ENCODE measurements around the gene ITGAE. TPM values are rescaled to one million over a fixed set of nuclear protein-coding genes. Genes with fewer than 3 reads are reported as not detected.

The ITGAE gene
- total RNA-seq, 1 donor from 2014 or later: 28.3 TPM

DNA sequence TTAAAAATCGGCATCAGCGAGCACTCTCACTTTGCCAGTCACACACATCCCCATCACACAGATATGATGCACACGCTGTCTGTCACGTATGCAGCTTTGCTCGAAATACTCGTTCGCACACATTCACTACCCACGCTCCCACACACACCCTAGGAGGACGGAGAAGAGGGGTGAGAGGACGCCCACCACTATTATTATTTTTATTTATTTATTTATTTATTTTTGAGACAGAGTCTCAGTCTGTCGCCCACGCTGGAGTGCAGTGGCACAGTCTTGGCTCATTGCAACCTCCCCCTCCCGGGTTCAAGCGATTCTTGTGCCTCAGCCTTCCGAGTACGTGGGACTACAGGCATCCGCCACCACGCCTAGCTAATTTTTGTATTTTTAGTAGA, 46.9 kb downstream of the ITGAE start:
- TF ChIP-seq, protein P1, sequence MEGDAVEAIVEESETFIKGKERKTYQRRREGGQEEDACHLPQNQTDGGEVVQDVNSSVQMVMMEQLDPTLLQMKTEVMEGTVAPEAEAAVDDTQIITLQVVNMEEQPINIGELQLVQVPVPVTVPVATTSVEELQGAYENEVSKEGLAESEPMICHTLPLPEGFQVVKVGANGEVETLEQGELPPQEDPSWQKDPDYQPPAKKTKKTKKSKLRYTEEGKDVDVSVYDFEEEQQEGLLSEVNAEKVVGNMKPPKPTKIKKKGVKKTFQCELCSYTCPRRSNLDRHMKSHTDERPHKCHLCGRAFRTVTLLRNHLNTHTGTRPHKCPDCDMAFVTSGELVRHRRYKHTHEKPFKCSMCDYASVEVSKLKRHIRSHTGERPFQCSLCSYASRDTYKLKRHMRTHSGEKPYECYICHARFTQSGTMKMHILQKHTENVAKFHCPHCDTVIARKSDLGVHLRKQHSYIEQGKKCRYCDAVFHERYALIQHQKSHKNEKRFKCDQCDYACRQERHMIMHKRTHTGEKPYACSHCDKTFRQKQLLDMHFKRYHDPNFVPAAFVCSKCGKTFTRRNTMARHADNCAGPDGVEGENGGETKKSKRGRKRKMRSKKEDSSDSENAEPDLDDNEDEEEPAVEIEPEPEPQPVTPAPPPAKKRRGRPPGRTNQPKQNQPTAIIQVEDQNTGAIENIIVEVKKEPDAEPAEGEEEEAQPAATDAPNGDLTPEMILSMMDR (IDR thresholded peaks at IDR 0.05): no peak
- no peak overlapping the region for H3K4me3 Mint-ChIP-seq (ENCODE audit: unreplicated experiment)
- H3K4me1 Mint-ChIP-seq (ENCODE audit: low read depth): peaks cover 4% of the 10 kb centered on the region
- peaks cover 1% of the 10 kb centered on the region for H3K36me3 Mint-ChIP-seq (ENCODE audit: low read depth)
- DNase-seq (ENCODE audit: low spot score): no peak
- no peaks in the 10 kb centered on the region for H3K9me3 Mint-ChIP-seq (ENCODE audit: low read depth)
- H3K27ac Mint-ChIP-seq (ENCODE audit: unreplicated experiment): no peak overlapping the region
- peaks cover 10% of the 10 kb centered on the region for H3K27me3 Mint-ChIP-seq (ENCODE audit: low read depth)

DNA sequence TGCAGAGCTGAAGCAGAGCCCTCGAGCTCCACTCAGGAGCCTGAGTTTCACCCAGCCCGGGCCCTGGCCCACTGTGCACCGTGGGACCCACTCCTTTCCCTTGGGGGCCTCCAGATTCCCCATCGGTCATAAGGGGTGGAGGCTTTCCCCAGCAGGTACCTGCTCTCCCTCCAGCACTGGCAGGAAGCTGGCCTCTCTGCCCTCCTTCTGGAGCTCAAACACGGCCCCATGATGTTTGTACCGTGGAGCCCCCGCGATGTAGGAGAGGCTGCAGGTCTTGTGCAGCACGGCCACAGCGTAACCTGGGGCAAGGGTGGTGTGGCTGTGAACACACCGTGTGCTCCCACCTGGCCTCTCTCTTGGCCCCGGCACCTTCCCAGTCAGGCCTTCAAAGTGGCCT, 47.4 kb downstream of the ITGAE start:
- DNase-seq (ENCODE audit: low spot score): no peak
- Mint-ChIP-seq H3K27ac (ENCODE audit: unreplicated experiment) (no peak overlapping the region), H3K4me3 (ENCODE audit: unreplicated experiment) (no peak overlapping the region), H3K9me3 (ENCODE audit: low read depth) (no peaks in the 10 kb centered on the region), H3K4me1 (ENCODE audit: low read depth) (peaks cover 4% of the 10 kb centered on the region), H3K36me3 (ENCODE audit: low read depth) (peaks cover 1% of the 10 kb centered on the region), H3K27me3 (ENCODE audit: low read depth) (peaks cover 10% of the 10 kb centered on the region)
- TF ChIP-seq, protein P1 (IDR thresholded peaks at IDR 0.05): no peak

DNA sequence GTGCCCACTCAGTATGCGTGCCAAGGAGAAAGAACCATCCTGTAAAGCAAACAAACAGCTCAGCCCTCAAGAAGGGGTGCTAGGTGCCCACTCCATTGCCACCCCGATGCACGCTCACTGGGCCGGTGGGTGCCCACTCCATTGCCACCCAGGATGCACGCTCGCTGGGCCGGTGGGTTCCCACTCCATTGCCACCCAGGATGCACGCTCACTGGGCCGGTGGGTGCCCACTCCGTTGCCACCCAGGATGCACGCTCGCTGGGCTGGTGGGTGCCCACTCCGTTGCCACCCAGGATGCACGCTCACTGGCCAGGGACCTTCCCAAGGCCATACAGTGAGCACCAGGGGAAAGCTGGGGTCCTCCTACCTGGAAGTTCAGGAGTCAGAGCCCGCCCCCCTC, 49.2 kb downstream of the ITGAE start:
- TF ChIP-seq, protein P1 (IDR thresholded peaks at IDR 0.05): no peak
- Mint-ChIP-seq H3K4me1 (ENCODE audit: low read depth) (peaks cover 4% of the 10 kb centered on the region), H3K27me3 (ENCODE audit: low read depth) (peaks cover 10% of the 10 kb centered on the region), H3K9me3 (ENCODE audit: low read depth) (no peaks in the 10 kb centered on the region), H3K27ac (ENCODE audit: unreplicated experiment) (no peak overlapping the region), H3K4me3 (ENCODE audit: unreplicated experiment) (no peak overlapping the region), H3K36me3 (ENCODE audit: low read depth) (no peaks in the 10 kb centered on the region)
- no peak for DNase-seq (ENCODE audit: low spot score)

DNA sequence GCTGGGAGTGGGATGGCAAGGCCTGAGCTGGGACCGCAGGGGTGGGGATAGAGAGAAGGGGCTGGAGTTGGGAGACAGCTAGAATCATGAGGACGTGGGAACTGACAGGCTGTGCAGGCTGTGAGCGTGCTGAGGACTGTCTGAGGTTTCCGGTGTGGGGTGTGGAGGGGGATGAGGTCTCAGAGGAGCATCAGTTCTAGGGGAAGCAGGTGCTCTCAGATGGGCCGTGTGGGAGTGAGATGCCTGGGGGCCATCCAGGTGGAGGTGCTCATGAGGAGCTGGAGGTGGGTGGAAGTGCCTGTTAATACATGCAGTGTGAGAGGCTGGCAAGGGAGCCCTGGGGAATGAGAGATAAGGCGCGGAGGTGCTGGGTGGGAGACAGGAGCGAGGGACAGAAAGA, 50.1 kb downstream of the ITGAE start:
- Mint-ChIP-seq H3K36me3 (ENCODE audit: low read depth) (no peaks in the 10 kb centered on the region), H3K27me3 (ENCODE audit: low read depth) (peaks cover 10% of the 10 kb centered on the region), H3K4me3 (ENCODE audit: unreplicated experiment) (no peak overlapping the region), H3K9me3 (ENCODE audit: low read depth) (no peaks in the 10 kb centered on the region), H3K27ac (ENCODE audit: unreplicated experiment) (no peak overlapping the region), H3K4me1 (ENCODE audit: low read depth) (peaks cover 4% of the 10 kb centered on the region)
- no peak for DNase-seq (ENCODE audit: low spot score)
- TF ChIP-seq, protein P1 (IDR thresholded peaks at IDR 0.05): no peak

DNA sequence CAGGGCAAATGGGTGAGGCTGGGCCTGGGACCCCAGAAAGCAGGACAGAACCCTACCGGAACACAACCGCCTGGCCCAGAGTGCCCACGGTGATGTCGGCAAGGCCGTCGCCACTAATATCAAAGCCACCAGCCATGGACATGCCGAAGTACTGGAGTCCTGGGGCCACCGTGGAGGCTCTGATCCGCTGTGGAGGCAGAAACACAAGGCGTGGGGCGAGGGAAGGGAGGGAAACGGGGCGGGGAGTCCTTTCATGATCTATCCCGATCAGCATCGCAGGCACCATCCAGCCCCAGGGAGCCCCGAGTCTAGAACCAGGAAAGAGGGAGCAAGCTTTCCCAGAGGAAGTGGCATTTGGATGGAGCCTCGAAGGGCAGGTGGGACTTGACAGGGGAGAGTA, 50.7 kb downstream of the ITGAE start:
- no peak for DNase-seq (ENCODE audit: low spot score)
- no peak overlapping the region for H3K27ac Mint-ChIP-seq (ENCODE audit: unreplicated experiment)
- no peak overlapping the region for H3K4me3 Mint-ChIP-seq (ENCODE audit: unreplicated experiment)
- no peaks in the 10 kb centered on the region for H3K9me3 Mint-ChIP-seq (ENCODE audit: low read depth)
- peaks cover 10% of the 10 kb centered on the region for H3K27me3 Mint-ChIP-seq (ENCODE audit: low read depth)
- peaks cover 2% of the 10 kb centered on the region for H3K4me1 Mint-ChIP-seq (ENCODE audit: low read depth)
- TF ChIP-seq, protein P1 (IDR thresholded peaks at IDR 0.05): no peak
- H3K36me3 Mint-ChIP-seq (ENCODE audit: low read depth): no peaks in the 10 kb centered on the region
